Mesodermal cell (in vitro differentiated cells): ENCODE data around the gene LRRC28.

Experiments
- H3K27ac ChIP-seq: 2 replicates; pipeline ENCODE4 v1.7.0; 2013; ENCODE audit warnings: mild to moderate bottlenecking, low read depth, low read length, moderate library complexity; ENCODE audit not compliant: severe bottlenecking
- H3K36me3 ChIP-seq: 2 replicates; pipeline ENCODE4 v1.7.1; 2013; ENCODE audit warnings: mild to moderate bottlenecking, low read length, moderate library complexity; ENCODE audit not compliant: control insufficient read depth, insufficient read depth
- H3K4me1 ChIP-seq: one replicate; pipeline ENCODE4 v1.7.1; 2013; ENCODE audit warnings: mild to moderate bottlenecking, low read length; ENCODE audit not compliant: insufficient read depth, control insufficient read depth, poor library complexity, severe bottlenecking
- H3K4me3 ChIP-seq: 2 replicates; pipeline ENCODE4 v1.7.0; 2013; ENCODE audit warnings: low read length, control low read depth, mild to moderate bottlenecking; ENCODE audit not compliant: insufficient read depth, poor library complexity, severe bottlenecking; ENCODE audit errors: extremely low read depth
- H3K9me3 ChIP-seq: 2 replicates; pipeline ENCODE4 v1.7.1; 2013; ENCODE audit warnings: mild to moderate bottlenecking, low read length, moderate library complexity; ENCODE audit not compliant: control insufficient read depth
- WGBS, 2 experiments: methylation state at CpG; one replicate each; pipeline ENCODE4 v1.1.5; 2013; ENCODE audit warnings: missing lambda C conversion rate in 2 of 2; ENCODE audit not compliant: insufficient coverage in 2 of 2; 5-methylcytosine and 5-hydroxymethylcytosine counted together

The LRRC28 gene

GRCh38 chr15:99273801-99274200 lies 22.5 kb downstream of the LRRC28 start:
- Histone ChIP-seq H3K36me3 (no peaks in the 10 kb centered on the region), H3K4me3 (no peak overlapping the region), H3K27ac (no peak overlapping the region), H3K9me3 (no peaks in the 10 kb centered on the region), H3K4me1 (no peaks in the 10 kb centered on the region)
- WGBS, 2 experiments: 89% methylated on average over 1 of the region's 3 CpGs; no CpG with 5 or more reads in 1 of the 2 experiments

GRCh38 chr15:99275061-99275460 lies 23.8 kb downstream of the LRRC28 start:
- no peak overlapping the region for H3K27ac ChIP-seq
- no peaks in the 10 kb centered on the region for H3K36me3 ChIP-seq
- H3K4me1 ChIP-seq: no peaks in the 10 kb centered on the region
- H3K4me3 ChIP-seq: no peak overlapping the region
- WGBS, 2 experiments: no CpG with 5 or more reads among the region's 2 CpGs
- no peaks in the 10 kb centered on the region for H3K9me3 ChIP-seq

- Histone ChIP-seq H3K4me1 (no peaks in the 10 kb centered on the region), H3K4me3 (no peak overlapping the region), H3K9me3 (no peaks in the 10 kb centered on the region), H3K36me3 (no peaks in the 10 kb centered on the region), H3K27ac (no peak overlapping the region)
- WGBS, 2 experiments: 89 to 95% methylated on average over 3 to 4 of the region's 9 CpGs
These were observed 24.3 kb downstream of the LRRC28 start for GRCh38 chr15:99275525-99276128.

DNA sequence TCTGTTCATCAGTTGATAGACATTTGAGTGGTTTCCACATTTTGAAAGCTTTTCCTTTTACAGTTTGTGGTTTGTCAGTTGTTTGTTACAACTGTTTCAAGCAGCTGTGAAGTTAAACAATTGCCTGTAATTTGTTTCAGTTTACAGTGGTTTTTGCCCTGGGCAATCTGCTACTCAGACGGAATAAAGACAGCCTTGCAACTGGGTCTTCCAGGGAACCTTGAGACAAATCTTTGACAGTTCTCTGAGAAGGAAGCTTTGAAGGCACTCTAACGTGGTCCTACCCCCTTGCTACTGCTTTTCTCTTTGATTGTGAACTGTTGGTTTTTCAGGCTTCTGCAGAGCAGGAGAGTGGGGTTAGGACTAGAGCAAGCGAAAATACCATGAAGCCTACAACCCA lies 28.0 kb downstream of the LRRC28 start:
- no peaks in the 10 kb centered on the region for H3K36me3 ChIP-seq
- no peaks in the 10 kb centered on the region for H3K4me1 ChIP-seq
- H3K4me3 ChIP-seq: no peak overlapping the region
- H3K27ac ChIP-seq: no peak overlapping the region
- 92 to 96% methylated on average over 2 of the region's 3 CpGs for WGBS, 2 experiments
- no peaks in the 10 kb centered on the region for H3K9me3 ChIP-seq

GRCh38 chr15:99279827-99280226 lies 28.5 kb downstream of the LRRC28 start:
- WGBS, 2 experiments: 100% methylated on average over 1 of the region's 3 CpGs; no CpG with 5 or more reads in 1 of the 2 experiments
- H3K36me3 ChIP-seq: no peaks in the 10 kb centered on the region
- H3K4me1 ChIP-seq: no peaks in the 10 kb centered on the region
- H3K27ac ChIP-seq: no peak overlapping the region
- H3K9me3 ChIP-seq: no peaks in the 10 kb centered on the region
- no peak overlapping the region for H3K4me3 ChIP-seq

DNA sequence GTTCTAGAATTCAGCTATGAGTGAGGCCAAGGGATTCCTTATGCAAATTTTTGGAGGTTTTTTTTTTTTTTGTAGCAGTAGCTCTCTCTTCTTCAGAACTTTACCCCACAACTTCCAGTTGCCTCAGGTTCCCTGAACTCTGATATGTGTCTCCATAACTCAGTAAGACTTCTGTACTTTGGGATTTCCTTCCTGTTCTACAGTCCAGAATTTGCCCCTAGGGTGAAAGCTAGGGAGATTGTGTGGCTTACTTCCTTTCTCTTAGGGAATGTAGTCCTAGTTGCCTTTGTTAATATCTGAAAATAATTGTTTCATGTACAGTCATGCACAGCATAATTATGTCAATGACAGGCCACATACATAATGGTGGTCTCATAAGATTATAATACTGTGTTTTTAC lies 30.8 kb downstream of the LRRC28 start:
- no peak overlapping the region for H3K27ac ChIP-seq
- no peak overlapping the region for H3K4me3 ChIP-seq
- H3K36me3 ChIP-seq: no peaks in the 10 kb centered on the region
- no peaks in the 10 kb centered on the region for H3K4me1 ChIP-seq
- no peaks in the 10 kb centered on the region for H3K9me3 ChIP-seq

- H3K4me3 ChIP-seq: no peak overlapping the region
- no peaks in the 10 kb centered on the region for H3K36me3 ChIP-seq
These were observed 31.3 kb downstream of the LRRC28 start for GRCh38 chr15:99282586-99282985.

DNA sequence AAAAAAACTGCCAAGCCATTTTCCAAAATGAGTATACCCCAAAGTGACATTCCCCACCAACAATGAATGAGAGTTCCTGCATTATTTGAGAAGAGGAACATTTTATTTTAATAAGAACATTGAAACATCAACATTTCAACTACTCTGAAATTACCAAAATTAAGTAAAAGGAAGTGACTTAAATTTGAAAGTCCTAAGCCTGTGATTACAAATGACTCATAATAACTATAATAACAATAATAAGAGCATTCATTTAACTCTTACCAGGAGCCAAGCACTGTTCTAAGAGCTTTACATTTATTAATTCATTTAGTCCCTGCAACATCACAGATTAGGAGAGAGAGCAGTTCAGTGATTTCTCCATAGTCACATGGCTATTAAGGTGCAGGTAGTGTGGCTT lies 32.4 kb downstream of the LRRC28 start:
- no peaks in the 10 kb centered on the region for H3K36me3 ChIP-seq
- H3K27ac ChIP-seq: no peak overlapping the region
- H3K4me3 ChIP-seq: no peak overlapping the region

More at GRCh38 chr15:99282586-99282985, 31.3 kb downstream of the LRRC28 start:
- 69 to 100% methylated on average over 2 to 3 of the region's 5 CpGs for WGBS, 2 experiments
- Histone ChIP-seq H3K27ac (no peak overlapping the region), H3K4me1 (no peaks in the 10 kb centered on the region), H3K9me3 (no peaks in the 10 kb centered on the region)

DNA sequence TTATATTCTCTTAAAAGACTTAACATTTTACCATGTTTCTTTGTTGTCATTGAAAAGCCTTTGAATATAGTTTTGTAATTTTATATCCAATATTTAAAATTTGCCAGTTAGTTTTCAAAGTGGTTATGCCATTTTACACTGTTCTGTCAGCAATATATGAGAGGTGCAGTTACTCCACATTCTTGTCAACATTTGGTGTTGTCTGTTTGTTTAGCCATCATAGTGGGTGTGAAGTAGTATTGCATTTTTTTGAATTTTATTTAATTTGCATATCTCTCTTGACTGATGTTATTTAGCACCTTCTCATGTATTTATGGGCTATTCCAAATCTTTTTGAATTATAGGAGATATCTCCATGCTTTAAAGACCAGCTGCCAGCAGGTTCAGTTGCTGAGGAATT lies 40.4 kb downstream of the LRRC28 start:
- peaks cover 18% of the 10 kb centered on the region for H3K36me3 ChIP-seq
- H3K27ac ChIP-seq: no peak overlapping the region
- no peak overlapping the region for H3K4me3 ChIP-seq
- H3K9me3 ChIP-seq: peaks cover 10% of the 10 kb centered on the region
- H3K4me1 ChIP-seq: no peaks in the 10 kb centered on the region

More for the DNA sequence above, 32.4 kb downstream of the LRRC28 start:
- Histone ChIP-seq H3K9me3 (no peaks in the 10 kb centered on the region), H3K4me1 (no peaks in the 10 kb centered on the region)

DNA sequence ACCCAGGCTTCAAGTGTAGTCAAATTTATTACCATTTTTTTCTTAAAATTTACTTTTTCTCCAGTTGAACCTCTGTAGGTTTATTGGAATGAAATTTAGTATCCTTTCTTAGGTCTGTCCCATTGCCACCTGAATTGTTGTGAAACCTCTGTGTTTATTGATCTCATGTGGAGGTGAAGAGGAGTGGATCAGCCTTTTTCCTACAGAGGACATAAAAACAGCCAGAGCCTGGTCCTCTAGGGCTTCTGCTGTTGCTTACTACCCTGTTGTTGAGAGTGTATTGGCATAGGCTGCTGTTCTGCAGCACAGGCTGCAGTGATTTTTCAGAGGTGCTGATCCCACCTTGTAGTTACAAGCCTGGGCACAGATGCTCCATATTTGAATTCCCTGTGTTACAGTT lies 44.6 kb downstream of the LRRC28 start:
- peaks cover 15% of the 10 kb centered on the region for H3K36me3 ChIP-seq
- no peaks in the 10 kb centered on the region for H3K4me1 ChIP-seq
- no peak overlapping the region for H3K27ac ChIP-seq
- peaks cover 10% of the 10 kb centered on the region for H3K9me3 ChIP-seq
- H3K4me3 ChIP-seq: no peak overlapping the region

- no peak overlapping the region for H3K4me3 ChIP-seq
- WGBS, 2 experiments: 100% methylated on average over 1 of the region's 2 CpGs
- peaks cover 10% of the 10 kb centered on the region for H3K9me3 ChIP-seq
These were observed 45.1 kb downstream of the LRRC28 start for GRCh38 chr15:99296386-99296785.

More at GRCh38 chr15:99296386-99296785, 45.1 kb downstream of the LRRC28 start:
- Histone ChIP-seq H3K36me3 (peaks cover 15% of the 10 kb centered on the region), H3K27ac (no peak overlapping the region), H3K4me1 (no peaks in the 10 kb centered on the region)
